Peyer's patch (tissue), 4 donors: Measurements from ENCODE around the gene ANKRD36C.
"Not testable (repeated sequence)": the region's sequence is repeated elsewhere in the genome, so short reads cannot be mapped to it uniquely, and the experiment has no call there.

Experiments
- POLR2A ChIP-seq, 2 donors: fragments of 450-650 bp; IDR thresholded peaks; one replicate each; pipeline ENCODE4 v1.5.1; 2017; ENCODE audit warnings: antibody characterized with exemption in 2 of 2, mild to moderate bottlenecking in 2 of 2, moderate library complexity in 2 of 2
- TF ChIP-seq, protein P1 (sequence below), 6 experiments: fragments of 450-650 bp in 4 of 6; fragments of 200-600 bp in 2 of 6; sonication (generic) in 1 of 6; IDR thresholded peaks; one replicate each; pipeline ENCODE4 v1.5.1; 2017 to 2019; ENCODE audit warnings: antibody characterized with exemption in 6 of 6, mild to moderate bottlenecking in 3 of 6, moderate library complexity in 1 of 6

GRCh38 chr2:95788642-95789041 lies 203.0 kb downstream of the ANKRD36C start:
- TF ChIP-seq, protein P1, sequence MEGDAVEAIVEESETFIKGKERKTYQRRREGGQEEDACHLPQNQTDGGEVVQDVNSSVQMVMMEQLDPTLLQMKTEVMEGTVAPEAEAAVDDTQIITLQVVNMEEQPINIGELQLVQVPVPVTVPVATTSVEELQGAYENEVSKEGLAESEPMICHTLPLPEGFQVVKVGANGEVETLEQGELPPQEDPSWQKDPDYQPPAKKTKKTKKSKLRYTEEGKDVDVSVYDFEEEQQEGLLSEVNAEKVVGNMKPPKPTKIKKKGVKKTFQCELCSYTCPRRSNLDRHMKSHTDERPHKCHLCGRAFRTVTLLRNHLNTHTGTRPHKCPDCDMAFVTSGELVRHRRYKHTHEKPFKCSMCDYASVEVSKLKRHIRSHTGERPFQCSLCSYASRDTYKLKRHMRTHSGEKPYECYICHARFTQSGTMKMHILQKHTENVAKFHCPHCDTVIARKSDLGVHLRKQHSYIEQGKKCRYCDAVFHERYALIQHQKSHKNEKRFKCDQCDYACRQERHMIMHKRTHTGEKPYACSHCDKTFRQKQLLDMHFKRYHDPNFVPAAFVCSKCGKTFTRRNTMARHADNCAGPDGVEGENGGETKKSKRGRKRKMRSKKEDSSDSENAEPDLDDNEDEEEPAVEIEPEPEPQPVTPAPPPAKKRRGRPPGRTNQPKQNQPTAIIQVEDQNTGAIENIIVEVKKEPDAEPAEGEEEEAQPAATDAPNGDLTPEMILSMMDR (IDR thresholded peaks at IDR 0.05), result not testable (repeated sequence)
- not testable (repeated sequence) for TF ChIP-seq POLR2A (IDR thresholded peaks at IDR 0.05)
